Astrocyte (in vitro differentiated cells and primary cell): Measurements from ENCODE around the gene PLK1. TPM values are rescaled to one million over a fixed set of nuclear protein-coding genes. Genes with fewer than 3 reads are reported as not detected.

Source experiments
- DNase-seq: peaks from one replicate; pipeline ENCODE4 v3.0.0-alpha.2; 2010; ENCODE audit warnings: low read depth
- FAIRE-seq: peaks from 2 replicates; lab custom pipeline; 2011; peaks lifted over from hg19 to GRCh38; lab: Jason Lieb, UNC
- H2AFZ ChIP-seq: 2 replicates; pipeline ENCODE4 v1.6.0; 2012; ENCODE audit warnings: low read depth, low read length, inconsistent platforms
- H3K27ac ChIP-seq: 2 replicates; pipeline ENCODE4 v1.5.1; 2011; ENCODE audit warnings: low read depth, low read length, inconsistent platforms
- H3K27me3 ChIP-seq: 2 replicates; pipeline ENCODE4 v1.6.0; 2011; ENCODE audit warnings: low read length, inconsistent platforms; ENCODE audit not compliant: insufficient read depth
- H3K36me3 ChIP-seq: 2 replicates; pipeline ENCODE4 v1.5.1; 2011; ENCODE audit warnings: low read length, inconsistent platforms; ENCODE audit not compliant: insufficient read depth
- H3K4me1 ChIP-seq: 2 replicates; pipeline ENCODE4 v1.5.1; 2011; ENCODE audit warnings: low read length, inconsistent platforms; ENCODE audit not compliant: insufficient read depth
- H3K4me2 ChIP-seq: 2 replicates; pipeline ENCODE4 v1.6.0; 2012; ENCODE audit warnings: low read length, inconsistent platforms
- H3K4me3 ChIP-seq: 2 replicates; pipeline ENCODE4 v1.5.1; 2011; ENCODE audit warnings: low read depth, mild to moderate bottlenecking, low read length, inconsistent platforms; ENCODE audit not compliant: insufficient read depth
- H3K79me2 ChIP-seq: 2 replicates; pipeline ENCODE4 v1.6.0; 2012; ENCODE audit warnings: mild to moderate bottlenecking, low read length, inconsistent platforms; ENCODE audit not compliant: insufficient read depth
- H3K9ac ChIP-seq: 2 replicates; pipeline ENCODE4 v1.6.0; 2012; ENCODE audit warnings: mild to moderate bottlenecking, low read length, inconsistent platforms
- H3K9me3 ChIP-seq: 2 replicates; pipeline ENCODE4 v1.5.1; 2012; ENCODE audit warnings: low read depth, mild to moderate bottlenecking, low read length, inconsistent platforms; ENCODE audit not compliant: insufficient read depth
- H4K20me1 ChIP-seq: 2 replicates; pipeline ENCODE4 v1.6.0; 2012; ENCODE audit warnings: low read length, inconsistent platforms; ENCODE audit not compliant: insufficient read depth
- H3K27ac Mint-ChIP-seq: one replicate; pipeline ENCODE4 v1.8.0; 2021; ENCODE audit warnings: mild to moderate bottlenecking, mixed read lengths; ENCODE audit not compliant: unreplicated experiment
- H3K27me3 Mint-ChIP-seq: one replicate; pipeline ENCODE4 v1.8.0; 2021; ENCODE audit warnings: low read depth, mixed read lengths; ENCODE audit not compliant: unreplicated experiment
- H3K36me3 Mint-ChIP-seq: one replicate; pipeline ENCODE4 v1.8.0; 2021; ENCODE audit warnings: low read depth, mixed read lengths; ENCODE audit not compliant: unreplicated experiment
- H3K4me1 Mint-ChIP-seq: one replicate; pipeline ENCODE4 v1.8.0; 2021; ENCODE audit warnings: low read depth, mixed read lengths; ENCODE audit not compliant: unreplicated experiment
- H3K4me3 Mint-ChIP-seq: one replicate; pipeline ENCODE4 v1.8.0; 2021; ENCODE audit warnings: mild to moderate bottlenecking, moderate library complexity, mixed read lengths; ENCODE audit not compliant: unreplicated experiment
- H3K9me3 Mint-ChIP-seq: one replicate; pipeline ENCODE4 v1.8.0; 2021; ENCODE audit warnings: mild to moderate bottlenecking, mixed read lengths; ENCODE audit not compliant: unreplicated experiment
- CTCF ChIP-seq: IDR thresholded peaks from 2 replicates; pipeline ENCODE4 v1.5.1; 2011; ENCODE audit warnings: low read depth, mild to moderate bottlenecking, inconsistent platforms, low read length, moderate library complexity; ENCODE audit not compliant: insufficient read depth
- EZH2 ChIP-seq: IDR thresholded peaks from 2 replicates; pipeline ENCODE4 v1.6.1; 2012; ENCODE audit warnings: mild to moderate bottlenecking, low read length, inconsistent platforms; ENCODE audit not compliant: insufficient read depth
- total RNA-seq: library from RNA; stranded (reverse); gene quantifications from 2 replicates; pipeline ENCODE4 v1.2.1, GENCODE V29; 2021

Gene PLK1
- total RNA-seq, 1 donor from 2014 or later = 10.5 TPM

DNA sequence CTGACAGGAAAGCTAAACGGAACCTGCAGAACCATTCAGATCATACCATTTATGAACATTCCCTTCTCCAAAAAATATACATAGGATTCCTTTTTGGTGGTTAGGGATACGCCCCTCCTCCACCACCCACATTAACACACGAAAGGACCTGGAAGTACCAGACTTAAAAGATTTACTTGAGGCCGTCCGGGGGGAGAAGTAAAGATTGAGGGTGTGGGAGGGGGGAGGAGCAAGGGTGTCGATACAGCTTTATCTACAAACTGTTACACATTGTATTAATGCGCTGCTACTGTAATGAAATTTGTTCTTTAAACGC, 38.1 kb upstream of the PLK1 start:
- TF ChIP-seq EZH2 (no peak), CTCF (no peak)
- Histone ChIP-seq H3K27me3 (no peaks in the 10 kb centered on the region), H3K4me2 (peak overlapping the region; percentile 87), H3K4me1 (peaks cover 15% of the 10 kb centered on the region), H2AFZ (peak overlapping the region; percentile 87), H4K20me1 (peaks cover 11% of the 10 kb centered on the region), H3K4me3 (peak overlapping the region; percentile 97), H3K79me2 (peaks cover 54% of the 10 kb centered on the region), H3K36me3 (peaks cover 16% of the 10 kb centered on the region), H3K9ac (peak overlapping the region; percentile 96), H3K9me3 (no peaks in the 10 kb centered on the region), H3K27ac (peak overlapping the region; percentile 86)
- Mint-ChIP-seq H3K9me3 (no peaks in the 10 kb centered on the region), H3K4me1 (peaks cover 3% of the 10 kb centered on the region), H3K36me3 (peaks cover 9% of the 10 kb centered on the region), H3K27me3 (no peaks in the 10 kb centered on the region), H3K27ac (peak overlapping the region; percentile 86), H3K4me3 (peak overlapping the region; percentile 99)
- FAIRE-seq = no peak
- no peak for DNase-seq

- Histone ChIP-seq H3K4me2 (peak within 1 kb of the TSS; percentile 87), H3K9me3 (no peaks in the 10 kb centered on the region), H4K20me1 (peaks cover 17% of the 10 kb centered on the region), H3K9ac (peak within 1 kb of the TSS; percentile 96), H3K36me3 (peaks cover 15% of the 10 kb centered on the region), H3K4me1 (peaks cover 15% of the 10 kb centered on the region), H3K27me3 (no peaks in the 10 kb centered on the region), H2AFZ (peak within 1 kb of the TSS; percentile 87), H3K79me2 (peaks cover 60% of the 10 kb centered on the region), H3K27ac (peak within 1 kb of the TSS; percentile 86), H3K4me3 (peak within 1 kb of the TSS; percentile 97)
- DNase-seq (peak; percentile 88), FAIRE-seq (peak; percentile 29)
- Mint-ChIP-seq H3K27ac (peak within 1 kb of the TSS; percentile 97), H3K27me3 (no peaks in the 10 kb centered on the region), H3K4me1 (peaks cover 3% of the 10 kb centered on the region), H3K9me3 (no peaks in the 10 kb centered on the region), H3K36me3 (peaks cover 13% of the 10 kb centered on the region), H3K4me3 (peak within 1 kb of the TSS; percentile 99)
- no peak for TF ChIP-seq EZH2
- no peak for TF ChIP-seq CTCF
Observed at GRCh38 chr16:23640931-23641765, 37.5 kb upstream of the PLK1 start, which contains the start of the genes DCTN5 and PALB2. Gene DCTN5, plus strand, starts transcription at chr16:23641466. Its CDS starts 77 bp downstream, at chr16:23641543. Gene PALB2, minus strand, starts transcription at chr16:23641310. Its CDS starts 153 bp downstream, at chr16:23641157.
